ENCODE results near the gene DNAJC15.
"Not testable (repeated sequence)": the region's sequence is repeated elsewhere in the genome, so short reads cannot be mapped to it uniquely, and the experiment has no call there.

The DNAJC15 gene

GRCh38 chr13:43046259-43046658 is 22.9 kb downstream of the DNAJC15 start:
- DNase-seq = no peak

DNA sequence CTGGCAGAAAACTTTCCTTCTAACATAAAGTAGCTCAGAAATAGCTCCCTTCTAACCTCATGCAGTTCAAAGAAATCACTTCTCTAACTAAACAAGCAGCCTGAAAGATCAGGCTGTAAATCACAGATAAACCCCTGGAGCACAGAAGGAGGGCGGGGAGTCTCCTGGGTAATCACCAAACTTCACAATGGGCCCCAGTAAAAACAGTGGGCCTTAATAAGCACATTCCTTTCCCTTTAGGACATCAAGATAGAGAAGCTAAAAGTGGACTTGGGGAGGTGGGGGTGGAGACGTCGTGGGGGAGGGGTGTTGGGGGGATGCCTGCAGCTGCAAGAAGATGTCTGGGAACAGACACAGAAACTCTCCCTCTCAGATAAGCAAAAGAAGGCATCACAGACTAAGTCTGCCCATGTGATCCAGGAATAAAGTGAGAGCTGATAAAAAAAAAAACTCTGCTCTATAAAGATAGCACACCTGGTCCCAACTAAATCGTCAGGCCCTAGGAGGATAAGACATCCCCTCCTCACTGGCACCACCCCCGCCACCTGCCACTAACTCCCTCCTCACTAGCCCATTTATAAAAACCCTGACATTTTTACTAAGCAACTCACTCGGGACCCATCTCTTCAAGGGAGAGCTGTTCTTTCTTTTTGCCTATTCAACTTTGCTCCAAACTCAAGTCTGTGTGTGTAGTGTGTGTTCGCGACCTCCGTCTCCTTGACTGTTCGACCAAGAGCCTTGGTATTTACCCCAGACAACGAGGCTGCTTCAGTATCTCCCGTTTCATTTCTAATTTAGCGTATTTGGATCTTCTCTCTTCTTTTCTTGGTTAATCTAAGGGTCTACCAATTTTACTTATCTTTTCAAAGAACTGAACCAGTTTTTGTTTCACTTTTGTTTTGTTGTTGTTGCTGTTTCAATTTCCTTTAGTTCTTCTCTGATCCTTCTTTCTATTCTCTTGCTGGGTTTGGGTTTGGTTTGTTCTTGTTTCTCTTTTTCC is 31.7 kb downstream of the DNAJC15 start:
- no peak for DNase-seq

DNA sequence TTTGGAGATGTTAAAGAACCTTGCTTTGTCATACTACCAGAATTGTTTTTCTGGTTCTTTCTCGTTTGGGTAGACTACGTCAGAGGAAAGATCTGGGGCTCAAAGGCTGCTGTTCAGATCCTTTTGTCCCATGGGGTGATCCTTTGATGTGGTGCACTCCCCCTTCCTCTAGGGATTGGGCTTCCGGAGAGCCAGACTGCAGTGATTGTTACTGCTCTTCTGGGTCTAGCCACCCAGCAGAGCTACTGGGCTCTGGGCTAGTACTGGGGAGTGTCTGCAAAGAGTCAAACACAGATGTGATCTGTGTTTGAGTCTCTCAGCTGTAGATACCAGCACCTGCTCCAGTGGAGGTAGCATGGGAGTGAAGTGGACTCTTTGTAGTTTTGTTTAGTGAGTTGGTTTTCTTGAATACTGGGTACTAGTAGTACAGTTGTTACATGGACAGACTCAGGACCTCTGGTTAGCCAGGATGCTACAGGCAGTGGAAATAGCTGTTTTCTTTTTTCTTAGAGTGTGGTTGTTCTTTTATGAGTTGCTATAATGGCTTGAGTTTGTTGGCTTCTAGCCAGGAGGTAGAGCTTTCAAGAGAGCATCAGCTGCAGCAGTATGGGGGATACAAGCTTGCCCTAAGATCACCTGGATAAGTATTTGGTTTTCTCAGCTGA is 34.4 kb downstream of the DNAJC15 start:
- peak; percentile 94 for DNase-seq

GRCh38 chr13:43058318-43058674 is 34.9 kb downstream of the DNAJC15 start:
- peak; percentile 94 for DNase-seq

DNA sequence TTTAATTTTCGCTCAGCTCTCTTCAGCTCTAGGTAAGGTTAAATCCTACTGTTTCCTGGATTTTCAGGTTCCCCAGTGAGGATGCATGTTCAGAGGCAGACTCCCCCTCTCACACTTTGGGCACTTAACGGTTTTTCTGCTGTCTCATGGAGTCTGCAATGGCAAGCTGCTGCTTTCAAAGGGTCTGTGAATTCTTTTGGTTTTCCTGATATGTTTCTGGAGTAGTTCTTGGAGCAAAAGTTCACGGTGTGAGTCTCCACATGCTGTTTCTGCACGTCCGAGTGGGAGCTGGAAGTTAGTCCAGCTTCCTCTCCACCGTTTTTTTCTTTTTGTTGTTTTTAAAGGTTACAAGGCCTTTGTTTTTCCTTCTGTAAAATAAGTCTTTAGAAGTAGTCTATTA is 35.4 kb downstream of the DNAJC15 start:
- DNase-seq = no peak

GRCh38 chr13:43059779-43060178 is 36.4 kb downstream of the DNAJC15 start:
- DNase-seq = not testable (repeated sequence)

DNA sequence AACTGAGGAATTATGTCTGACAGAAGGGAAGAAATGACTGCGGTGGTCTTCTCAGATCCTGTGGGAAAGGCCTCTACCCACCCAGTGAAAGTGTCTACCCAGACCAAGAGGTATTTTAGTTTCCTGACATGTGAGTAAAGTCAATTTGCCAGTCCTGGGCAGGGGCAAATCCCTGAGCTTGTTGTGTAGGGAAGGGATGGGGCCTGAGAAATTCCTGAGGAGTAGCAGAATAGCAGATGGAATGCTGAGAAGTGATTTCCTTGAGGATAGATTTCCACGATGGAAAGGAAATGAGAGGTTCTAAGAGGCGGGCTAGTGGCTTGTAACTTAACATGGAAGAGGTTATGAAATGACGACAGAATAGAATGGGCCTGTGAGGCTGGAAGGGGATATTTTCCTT is 37.4 kb downstream of the DNAJC15 start:
- DNase-seq = not testable (repeated sequence)

DNA sequence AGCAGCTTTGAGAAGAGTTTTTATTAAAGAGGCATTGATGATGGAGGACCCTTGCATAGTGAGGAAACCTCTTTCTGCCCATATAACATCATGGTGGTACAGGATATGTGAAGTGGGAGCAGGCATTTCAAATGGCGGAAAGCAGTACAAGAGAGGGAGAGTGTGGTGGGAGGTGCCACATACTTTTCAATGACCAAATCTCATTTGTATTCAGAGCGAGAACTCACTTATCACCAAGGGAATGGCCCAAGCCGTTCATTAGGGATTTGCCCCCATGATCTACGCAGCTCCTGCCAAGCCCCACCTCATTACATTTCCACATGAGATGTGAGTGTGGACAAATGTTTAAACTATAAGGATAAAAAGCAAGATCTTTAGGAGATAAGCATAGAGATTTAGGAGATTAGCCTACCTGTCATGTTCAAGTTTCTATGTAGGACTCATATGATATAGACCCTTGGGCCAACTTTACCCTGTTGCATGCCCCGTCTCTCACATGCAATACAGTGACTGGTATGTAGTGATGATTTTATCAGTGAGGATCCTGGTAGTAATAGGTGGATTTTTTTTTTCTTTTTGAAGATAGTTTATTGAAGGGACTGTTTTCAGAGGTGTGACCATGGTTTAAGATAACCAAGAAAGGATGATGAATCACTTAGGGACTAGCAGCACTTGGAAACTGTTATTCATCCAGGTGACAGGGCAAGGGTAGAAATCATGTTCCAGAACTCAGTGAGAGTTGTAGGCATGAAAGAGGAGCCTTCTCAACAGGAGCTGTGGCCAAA is 38.3 kb downstream of the DNAJC15 start:
- DNase-seq = no peak

- no peak for DNase-seq
These were observed 48.4 kb downstream of the DNAJC15 start for GRCh38 chr13:43071824-43072223.

GRCh38 chr13:43072394-43072793 is 49.0 kb downstream of the DNAJC15 start:
- DNase-seq = no peak

GRCh38 chr13:43074824-43075510 is 51.6 kb downstream of the DNAJC15 start:
- no peak for DNase-seq

DNA sequence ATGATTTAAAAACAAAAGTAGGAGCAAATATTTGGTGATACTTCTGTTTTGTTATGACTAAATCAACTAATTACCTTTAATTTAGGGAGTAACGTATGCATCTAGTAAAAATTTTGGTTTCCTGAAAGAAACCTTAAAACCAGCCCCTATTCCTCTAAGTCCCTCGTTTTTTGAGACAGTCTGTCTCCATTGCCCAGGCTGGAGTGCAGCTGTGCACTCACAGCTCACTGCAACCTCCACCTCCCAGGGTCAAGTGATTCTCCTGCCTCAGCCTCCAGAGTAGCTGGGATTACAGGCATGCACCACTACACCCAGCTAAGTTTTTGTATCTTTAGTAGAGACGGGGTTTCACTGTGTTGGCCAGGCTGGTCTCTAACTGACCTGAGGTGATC is 52.1 kb downstream of the DNAJC15 start:
- not testable (repeated sequence) for DNase-seq

- no peak for DNase-seq
These were observed 53.7 kb downstream of the DNAJC15 start for GRCh38 chr13:43077046-43077445.

GRCh38 chr13:43077461-43077860 is 54.1 kb downstream of the DNAJC15 start:
- DNase-seq = no peak

GRCh38 chr13:43077906-43078305 is 54.5 kb downstream of the DNAJC15 start:
- no peak for DNase-seq

DNA sequence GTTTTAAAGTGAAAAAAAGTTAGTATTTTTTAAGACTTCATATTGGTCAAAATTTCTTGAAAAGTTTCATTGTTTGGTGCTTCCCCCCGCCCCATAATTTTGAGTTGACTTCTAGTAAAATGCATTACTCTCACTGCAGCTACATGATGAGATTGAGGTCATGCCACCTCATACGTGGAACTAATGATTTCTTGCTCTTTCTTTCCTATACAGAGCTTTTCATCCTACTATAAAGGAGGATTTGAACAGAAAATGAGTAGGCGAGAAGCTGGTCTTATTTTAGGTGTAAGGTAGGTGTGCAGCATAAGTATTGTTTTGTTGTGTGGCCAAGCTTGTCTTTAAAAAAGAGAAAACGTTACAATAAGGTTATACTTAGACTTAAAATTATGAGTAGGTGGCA is 55.0 kb downstream of the DNAJC15 start:
- DNase-seq = no peak

GRCh38 chr13:43079392-43079931 is 56.1 kb downstream of the DNAJC15 start:
- no peak for DNase-seq

DNA sequence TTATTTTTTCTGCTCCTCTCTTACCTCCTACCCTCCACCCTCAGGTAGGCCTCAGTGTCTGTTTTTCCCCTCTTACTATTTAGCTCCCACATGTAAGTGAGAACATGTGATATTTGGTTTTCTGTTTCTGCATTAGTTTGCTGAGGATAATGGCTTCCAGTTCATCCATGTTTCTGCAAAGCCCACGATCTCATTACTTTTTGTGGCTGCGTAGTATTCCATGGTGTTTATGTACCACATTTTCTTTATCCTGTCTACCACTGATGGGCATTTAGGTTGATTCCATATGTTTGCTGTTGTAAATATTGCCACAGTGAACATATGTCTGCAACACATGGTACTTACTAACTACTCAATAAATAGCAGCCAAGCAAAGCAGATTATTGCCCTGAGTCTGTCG is 56.8 kb downstream of the DNAJC15 start:
- DNase-seq = no peak

DNA sequence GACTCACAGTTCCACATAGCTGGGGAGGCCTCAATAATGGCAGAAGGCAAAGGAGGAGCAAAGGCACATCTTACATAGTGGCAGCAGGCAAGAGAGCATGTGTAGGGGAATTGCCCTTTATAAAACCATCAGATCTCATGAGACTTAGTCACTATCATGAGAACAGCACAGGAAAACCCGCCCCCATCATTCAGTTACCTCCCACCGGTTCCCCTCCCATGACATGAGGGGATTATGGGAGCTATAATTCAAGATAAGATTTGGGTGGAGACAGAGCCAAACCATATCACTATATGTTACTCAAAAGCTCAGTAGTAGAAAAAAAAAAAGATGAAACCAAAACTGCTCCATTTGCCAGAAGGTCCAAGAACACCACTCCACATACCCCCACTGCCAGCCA is 58.5 kb downstream of the DNAJC15 start:
- no peak for DNase-seq

DNA sequence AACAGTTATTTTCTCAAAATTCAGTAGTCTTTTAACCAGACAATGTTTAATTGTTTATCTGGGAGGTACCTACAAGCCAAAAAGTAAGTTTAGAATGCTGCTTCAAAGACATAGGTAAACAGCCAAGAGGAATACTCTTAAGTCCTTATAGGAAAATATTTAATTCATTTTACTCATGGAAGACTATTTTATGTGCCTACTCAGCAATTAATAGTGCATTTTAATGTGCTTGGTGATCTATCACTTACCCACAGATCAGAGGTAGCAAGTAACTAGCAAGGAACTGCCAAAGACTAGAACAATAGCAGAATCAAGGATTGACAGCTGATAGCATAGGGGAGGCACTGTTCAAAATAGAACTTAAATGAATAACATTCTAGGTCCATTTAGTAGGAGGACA is 60.4 kb downstream of the DNAJC15 start:
- no peak for DNase-seq

GRCh38 chr13:43085545-43085944 is 62.2 kb downstream of the DNAJC15 start:
- DNase-seq = peak; percentile 15

DNA sequence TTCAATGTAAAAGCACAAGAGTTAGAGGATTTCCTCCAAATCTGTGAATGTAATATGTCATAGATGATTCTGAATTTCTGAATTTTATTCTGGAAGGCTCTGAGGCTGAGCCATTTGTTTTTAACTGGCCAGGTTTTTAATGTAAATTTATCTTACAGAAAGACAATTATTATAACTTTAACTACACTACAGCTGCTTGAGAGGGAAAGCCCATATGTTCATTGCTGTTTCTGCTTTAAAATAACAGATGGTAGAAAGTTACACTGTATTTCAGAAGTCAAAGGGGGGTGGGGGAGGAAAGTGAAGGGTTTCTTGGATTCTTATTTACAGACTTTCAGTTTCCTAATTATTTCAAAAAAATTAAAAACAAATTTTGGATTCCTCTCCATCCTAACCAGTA is 62.8 kb downstream of the DNAJC15 start:
- DNase-seq = no peak
